ENCODE results near the gene XPNPEP3.
"Not testable (repeated sequence)": the region's sequence is repeated elsewhere in the genome, so short reads cannot be mapped to it uniquely, and the experiment has no call there.

The XPNPEP3 gene

GRCh38 chr22:40818747-40819598 is 38.0 kb upstream of the XPNPEP3 start, which contains the start of gene SLC25A17:
TSS of gene SLC25A17 (minus strand) at chr22:40819346. CDS start at chr22:40819248, 98 bp downstream.
- peak; percentile 52 for TF ChIP-seq CTCF (IDR thresholded peaks at IDR 0.05; ENCODE audit: low read depth, low read length)
- H3K4me3 ChIP-seq (ENCODE audit: low read depth, low read length) = peak within 1 kb of the TSS; percentile 100
- H3K27me3 ChIP-seq = no peaks in the 10 kb centered on the region
- H3K4me1 ChIP-seq = no peaks in the 10 kb centered on the region
- H3K36me3 ChIP-seq = peaks cover 6% of the 10 kb centered on the region; the same call in 1 of the 2 replicates
- peak; percentile 93 for DNase-seq
- H3K9me3 ChIP-seq = no peaks in the 10 kb centered on the region

DNA sequence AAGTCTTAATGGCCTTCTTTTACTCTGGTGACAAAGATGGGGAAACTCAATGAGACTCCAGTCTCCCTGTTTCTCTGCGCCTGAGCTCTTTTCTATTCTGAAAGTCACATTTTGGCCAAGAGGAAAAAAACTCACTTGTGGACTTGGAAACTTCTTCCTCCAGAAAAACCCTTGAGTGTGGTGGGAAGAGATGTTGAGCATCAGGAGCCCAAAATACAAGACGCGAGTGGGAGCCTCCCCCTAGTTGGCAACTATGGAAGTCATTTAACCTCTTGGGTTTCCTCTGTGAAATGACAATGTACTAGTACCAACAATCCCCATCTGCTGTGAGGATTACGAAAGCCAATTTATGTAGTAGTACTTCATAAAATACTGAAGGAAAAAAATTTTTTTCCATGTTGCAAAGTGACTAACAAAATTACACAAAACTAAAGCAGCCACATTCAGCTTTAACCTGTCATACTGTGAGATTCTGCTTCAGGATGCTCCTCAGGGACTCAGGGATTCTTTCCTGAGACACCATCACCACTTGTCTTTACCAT is 37.3 kb upstream of the XPNPEP3 start:
- Histone ChIP-seq H3K9me3 (no peaks in the 10 kb centered on the region), H3K36me3 (peaks cover 12% of the 10 kb centered on the region), H3K4me1 (no peaks in the 10 kb centered on the region), H3K4me3 (ENCODE audit: low read depth, low read length) (peak overlapping the region; percentile 100), H3K27me3 (no peaks in the 10 kb centered on the region)
- no peak for DNase-seq
- TF ChIP-seq CTCF (IDR thresholded peaks at IDR 0.05; ENCODE audit: low read depth, low read length) = no peak

GRCh38 chr22:40823426-40823825 is 33.5 kb upstream of the XPNPEP3 start:
- no peaks in the 10 kb centered on the region for H3K27me3 ChIP-seq
- H3K4me3 ChIP-seq (ENCODE audit: low read depth, low read length) = no peak overlapping the region
- no peak for DNase-seq
- peaks cover 39% of the 10 kb centered on the region for H3K36me3 ChIP-seq
- H3K4me1 ChIP-seq = no peaks in the 10 kb centered on the region
- no peaks in the 10 kb centered on the region for H3K9me3 ChIP-seq
- no peak for TF ChIP-seq CTCF (IDR thresholded peaks at IDR 0.05; ENCODE audit: low read depth, low read length)

- not testable (repeated sequence) for H3K4me1 ChIP-seq; H3K9me3 ChIP-seq; H3K4me3 ChIP-seq (ENCODE audit: low read depth, low read length); H3K27me3 ChIP-seq; DNase-seq
- H3K36me3 ChIP-seq = peaks cover 64% of the 10 kb centered on the region
Measured at GRCh38 chr22:40826292-40826691, 30.7 kb upstream of the XPNPEP3 start.

GRCh38 chr22:40826984-40827741 is 29.8 kb upstream of the XPNPEP3 start:
- Histone ChIP-seq H3K4me3 (ENCODE audit: low read depth, low read length) (no peak overlapping the region), H3K27me3 (no peaks in the 10 kb centered on the region), H3K36me3 (peaks cover 73% of the 10 kb centered on the region), H3K9me3 (no peaks in the 10 kb centered on the region), H3K4me1 (no peaks in the 10 kb centered on the region)
- no peak for DNase-seq
- no peak for TF ChIP-seq CTCF (IDR thresholded peaks at IDR 0.05; ENCODE audit: low read depth, low read length)

DNA sequence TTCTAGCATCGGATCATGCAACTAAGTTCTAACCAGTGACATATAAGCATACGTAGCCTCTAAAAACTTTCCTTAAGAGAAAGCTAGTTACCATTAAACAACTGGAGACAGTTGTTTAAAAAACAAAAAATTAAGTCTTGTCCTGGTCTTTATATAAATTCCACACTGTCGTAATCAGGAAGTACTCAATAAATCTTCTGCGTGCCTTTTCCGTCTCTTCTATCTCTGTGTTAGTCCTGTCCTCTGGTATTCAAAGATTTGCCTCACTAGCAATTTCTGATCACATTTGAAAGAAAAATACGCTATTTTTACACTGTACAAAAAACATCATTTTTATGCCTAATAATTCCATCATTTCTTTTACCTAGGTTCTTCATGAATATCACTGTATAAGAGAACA is 27.8 kb upstream of the XPNPEP3 start:
- H3K4me1 ChIP-seq = no peaks in the 10 kb centered on the region
- no peak for TF ChIP-seq CTCF (IDR thresholded peaks at IDR 0.05; ENCODE audit: low read depth, low read length)
- no peak overlapping the region for H3K4me3 ChIP-seq (ENCODE audit: low read depth, low read length)
- H3K27me3 ChIP-seq = no peaks in the 10 kb centered on the region
- no peaks in the 10 kb centered on the region for H3K9me3 ChIP-seq
- no peak for DNase-seq
- peaks cover 84% of the 10 kb centered on the region for H3K36me3 ChIP-seq
